ENCODE data around the gene USH1C.

USH1C gene

DNA sequence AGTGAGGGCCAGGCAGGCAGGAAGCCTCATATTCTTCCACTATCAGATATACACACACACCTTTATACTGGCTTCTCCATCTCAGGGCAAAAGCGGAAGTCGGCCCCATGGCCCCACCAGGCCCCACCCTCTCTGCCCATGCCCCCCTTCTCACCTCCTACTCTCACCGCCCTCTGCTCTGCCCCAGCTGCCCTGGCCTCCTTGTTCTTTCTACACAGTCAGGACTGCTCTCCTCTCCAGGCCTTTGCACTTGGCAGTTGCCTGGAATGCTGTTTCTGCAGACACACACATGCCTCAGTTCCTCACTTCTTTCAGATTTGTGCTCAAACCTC is 28.1 kb upstream of the USH1C start:
- DNase-seq: peak in 2 of 42 donors; percentile 24 to 27
- intact Hi-C loops (cut with DNase I): no loop called here

GRCh38 chr11:17571431-17572358 is 27.5 kb upstream of the USH1C start:
- intact Hi-C loops (cut with DNase I): no loop called here
- peak in 2 of 42 donors; percentile 18 to 19 for DNase-seq

DNA sequence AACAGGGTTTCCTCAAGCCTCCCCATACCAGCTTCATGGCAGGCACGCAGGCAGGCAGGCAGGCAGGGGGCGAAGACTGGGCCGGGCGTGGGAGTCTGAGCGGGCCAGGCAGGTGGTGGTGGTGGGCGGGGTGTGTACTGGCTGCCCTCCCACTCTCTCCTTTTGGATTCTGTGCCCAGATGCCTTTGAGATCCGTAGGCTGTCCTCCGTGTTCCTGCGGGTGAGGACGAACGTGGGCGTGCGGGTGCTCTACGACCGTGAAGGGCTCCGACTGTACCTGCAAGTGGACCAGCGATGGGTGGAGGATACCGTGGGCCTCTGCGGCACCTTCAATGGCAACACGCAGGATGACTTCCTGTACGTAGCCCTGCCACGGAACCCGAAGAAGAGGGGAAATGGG is 25.8 kb upstream of the USH1C start:
- DNase-seq: peak in 10 of 42 donors; percentile 8 to 46 (median 30)

GRCh38 chr11:17568944-17569343 is 24.7 kb upstream of the USH1C start:
- intact Hi-C loops (cut with DNase I): no loop called here
- DNase-seq: peak in 4 of 42 donors; percentile 10 to 19 (median 17)

More for the DNA sequence above, 25.8 kb upstream of the USH1C start:
- intact Hi-C loops (cut with DNase I): no loop called here

DNA sequence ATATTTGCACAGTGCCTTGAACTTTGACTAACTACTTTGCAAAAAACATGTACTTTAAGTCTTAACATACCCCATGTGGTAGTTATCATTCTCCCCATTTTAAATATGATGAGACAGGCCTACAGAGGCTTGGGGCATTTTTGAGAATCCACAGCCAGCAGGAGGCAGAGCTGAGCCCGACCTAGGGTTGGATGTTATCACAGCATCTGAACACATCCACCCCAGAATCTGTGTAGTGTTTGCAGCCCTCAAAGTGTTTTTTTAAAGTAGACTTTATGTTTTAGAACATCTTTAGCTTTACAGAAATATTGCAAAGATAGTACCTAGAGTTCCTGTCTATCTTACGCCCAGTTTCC is 20.4 kb upstream of the USH1C start:
- peak in 2 of 42 donors; percentile 20 to 31 for DNase-seq
- intact Hi-C loops (cut with DNase I): no loop called here

DNA sequence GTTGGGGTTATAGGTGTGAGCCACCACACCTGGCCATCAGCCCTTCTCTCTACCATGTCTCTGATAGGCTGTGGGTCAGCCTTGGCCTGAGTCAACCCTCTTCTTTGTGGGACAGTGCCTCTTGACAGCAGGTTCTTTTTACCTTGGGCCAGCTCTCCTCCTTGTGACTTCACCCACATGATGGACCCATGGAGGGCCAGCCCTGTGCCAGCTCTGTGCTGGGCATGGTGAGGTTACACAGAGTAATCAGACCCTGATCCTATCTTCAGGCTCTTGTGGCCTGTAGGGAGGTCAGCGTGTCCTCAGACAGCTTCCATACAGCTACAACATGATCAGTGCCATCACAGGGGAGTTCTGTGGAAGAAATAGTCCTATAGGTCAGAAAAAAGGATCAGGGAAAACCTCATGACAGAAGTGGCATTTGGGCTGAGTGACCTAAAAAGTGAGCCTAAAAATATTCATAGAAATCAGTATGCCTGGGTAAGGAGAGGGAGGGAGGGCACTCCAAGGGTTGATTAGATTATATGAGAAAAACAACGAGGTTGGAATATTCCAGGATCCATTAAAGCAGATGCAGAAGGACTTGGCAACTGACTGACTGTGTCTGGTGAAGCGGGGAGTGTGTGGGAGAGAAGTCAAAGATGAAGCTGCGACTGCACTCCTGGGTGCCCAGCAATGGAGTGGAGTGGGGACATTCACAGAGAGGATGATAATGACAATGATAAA is 19.9 kb upstream of the USH1C start:
- DNase-seq: peak in 6 of 42 donors; percentile 1 to 21 (median 8)

GRCh38 chr11:17563231-17563646 is 19.0 kb upstream of the USH1C start:
- peak in 7 of 42 donors; percentile 1 to 31 (median 5) for DNase-seq
- intact Hi-C loops (cut with DNase I): no loop called here

More for the DNA sequence above, 19.9 kb upstream of the USH1C start:
- intact Hi-C loops (cut with DNase I): no loop called here

GRCh38 chr11:17561526-17561925 is 17.3 kb upstream of the USH1C start:
- intact Hi-C loops (cut with DNase I): no loop called here
- DNase-seq: peak in 3 of 42 donors; percentile 3 to 36 (median 24)

- intact Hi-C loops (cut with DNase I): no loop called here
- DNase-seq: peak in 3 of 42 donors; percentile 2 to 34 (median 21)
Observed at GRCh38 chr11:17561111-17561415, 16.8 kb upstream of the USH1C start.

- intact Hi-C loops (cut with DNase I): no loop called here
- peak in 2 of 42 donors; percentile 1 to 15 for DNase-seq
Observed at GRCh38 chr11:17560281-17561110, 16.3 kb upstream of the USH1C start.

- DNase-seq: peak in 3 of 42 donors; percentile 1 to 12 (median 12)
- intact Hi-C loops (cut with DNase I): no loop called here
Observed at GRCh38 chr11:17559341-17560087, 15.3 kb upstream of the USH1C start.

DNA sequence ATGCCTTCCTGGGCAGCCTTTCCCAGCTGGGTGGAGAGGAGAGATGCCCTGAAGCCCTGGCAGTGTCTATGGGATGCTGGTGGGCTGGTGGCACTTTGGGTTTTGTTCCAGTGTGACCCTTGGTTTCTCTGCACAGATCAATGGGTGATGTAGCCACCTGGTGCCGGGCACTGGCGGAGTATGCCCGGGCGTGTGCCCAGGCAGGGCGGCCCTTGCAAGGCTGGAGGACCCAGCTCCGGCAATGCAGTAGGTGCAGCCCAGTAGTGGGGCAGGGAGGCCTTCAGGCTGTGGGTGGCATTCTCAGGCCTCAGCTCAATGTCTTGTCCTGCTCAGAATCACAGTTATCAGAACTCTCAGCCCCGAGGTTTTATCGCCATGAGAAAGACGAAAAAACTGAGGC is 14.7 kb upstream of the USH1C start:
- peak in 3 of 42 donors; percentile 4 to 22 (median 5) for DNase-seq
- intact Hi-C loops (cut with DNase I): no loop called here

DNA sequence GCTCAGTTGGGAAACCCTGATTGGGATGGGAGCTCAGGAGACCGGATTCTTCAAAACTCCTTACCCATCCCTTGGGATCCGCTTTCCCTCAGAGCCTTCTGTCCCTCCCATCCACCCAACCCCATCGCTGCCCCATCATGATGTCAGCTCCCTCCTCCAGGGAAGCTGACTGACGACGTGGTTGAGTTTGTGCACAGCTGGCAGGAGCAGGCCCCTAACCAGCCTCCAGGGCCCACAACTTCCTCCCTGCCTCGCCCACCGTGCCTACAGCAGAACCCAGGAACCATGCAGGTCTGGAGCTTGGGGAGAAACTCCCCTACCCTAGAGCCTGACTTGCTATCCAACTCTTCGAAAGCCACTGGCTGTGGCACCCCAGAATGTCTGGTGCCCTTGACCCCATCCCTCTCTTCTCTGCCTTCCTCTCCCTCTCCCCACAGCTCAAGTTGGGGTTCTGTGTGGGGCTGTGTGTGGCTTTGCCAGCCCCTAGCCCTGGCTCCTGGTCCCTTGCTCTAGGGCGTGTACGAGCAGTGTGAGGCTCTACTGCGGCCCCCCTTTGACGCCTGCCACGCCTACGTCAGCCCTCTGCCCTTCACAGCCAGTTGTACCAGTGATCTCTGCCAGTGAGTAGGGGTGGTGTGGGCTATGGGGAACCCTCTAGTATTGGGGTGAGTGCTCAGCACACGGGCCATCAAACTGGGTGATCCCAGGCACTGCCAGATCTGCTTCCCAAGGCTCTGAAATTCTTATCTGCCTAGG is 14.0 kb upstream of the USH1C start:
- intact Hi-C loops (cut with DNase I): no loop called here
- DNase-seq: peak in 1 of 42 donors; percentile 1

GRCh38 chr11:17556999-17557398 is 12.8 kb upstream of the USH1C start:
- DNase-seq: peak in 1 of 42 donors; percentile 9
- intact Hi-C loops (cut with DNase I): no loop called here

DNA sequence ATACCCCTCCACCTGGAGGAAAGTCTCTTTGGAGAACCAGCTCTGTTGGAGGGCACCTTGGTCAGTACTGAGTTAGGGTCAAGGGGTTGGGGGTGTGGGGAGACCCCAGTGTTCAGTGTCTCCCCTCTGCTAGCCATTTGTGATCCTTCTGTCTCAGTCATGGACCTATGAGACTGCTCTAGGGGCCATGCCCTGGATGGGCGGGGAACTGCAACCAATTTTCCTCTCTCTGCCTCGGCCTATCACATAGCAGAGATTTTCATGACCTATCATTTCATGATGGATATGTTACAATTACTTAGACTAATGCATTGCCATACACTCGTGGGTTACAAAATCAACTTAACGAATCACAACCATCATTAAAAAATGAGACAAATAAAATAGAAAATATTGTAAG is 10.3 kb upstream of the USH1C start:
- intact Hi-C loops (cut with DNase I): no loop called here
- DNase-seq: no peak

- peak in 1 of 42 donors; percentile 8 for DNase-seq
- intact Hi-C loops (cut with DNase I): no loop called here
Observed at GRCh38 chr11:17553249-17553546, 9.0 kb upstream of the USH1C start.

- intact Hi-C loops (cut with DNase I): no loop called here
- peak in 1 of 42 donors; percentile 6 for DNase-seq
Observed at GRCh38 chr11:17552392-17553248, 8.4 kb upstream of the USH1C start.
